Neural crest cell (in vitro differentiated cells): ENCODE data around the gene GRN. TPM values are rescaled to one million over a fixed set of nuclear protein-coding genes. Genes with fewer than 3 reads are reported as not detected.
A peak's percentile ranks its signal among the peaks of the same experiment; 100 is the strongest.

Experiments used
- DNase-seq: peaks from one replicate; pipeline ENCODE4 v3.0.0; 2021; ENCODE audit warnings: low read depth, mixed read lengths, low spot score
- H3K27ac Mint-ChIP-seq: one replicate; pipeline ENCODE4 v1.8.0; 2021; ENCODE audit warnings: mild to moderate bottlenecking, mixed read lengths; ENCODE audit not compliant: unreplicated experiment
- H3K27me3 Mint-ChIP-seq: 2 replicates; pipeline ENCODE4 v1.8.0; 2021; ENCODE audit warnings: low read depth, mild to moderate bottlenecking, mixed read lengths
- H3K36me3 Mint-ChIP-seq: 2 replicates; pipeline ENCODE4 v1.8.0; 2021; ENCODE audit warnings: low read depth, mild to moderate bottlenecking, mixed read lengths
- H3K4me1 Mint-ChIP-seq: 2 replicates; pipeline ENCODE4 v1.8.0; 2021; ENCODE audit warnings: mixed read lengths
- H3K4me3 Mint-ChIP-seq: one replicate; pipeline ENCODE4 v1.8.0; 2021; ENCODE audit warnings: mild to moderate bottlenecking, mixed read lengths
- H3K9me3 Mint-ChIP-seq: 2 replicates; pipeline ENCODE4 v1.8.0; 2021; ENCODE audit warnings: mixed read lengths
- CTCF ChIP-seq: fragments of 200-600 bp; sonication (generic); conservative IDR thresholded peaks from 2 replicates; pipeline ENCODE4 v1.5.0; 2021; ENCODE audit warnings: antibody characterized with exemption, mild to moderate bottlenecking
- total RNA-seq: library from RNA; stranded (reverse); gene quantifications from 2 replicates; pipeline ENCODE4 v1.2.1, GENCODE V29; 2021

GRN gene
- total RNA-seq, 1 donor from 2014 or later, result 70.0 TPM

DNA sequence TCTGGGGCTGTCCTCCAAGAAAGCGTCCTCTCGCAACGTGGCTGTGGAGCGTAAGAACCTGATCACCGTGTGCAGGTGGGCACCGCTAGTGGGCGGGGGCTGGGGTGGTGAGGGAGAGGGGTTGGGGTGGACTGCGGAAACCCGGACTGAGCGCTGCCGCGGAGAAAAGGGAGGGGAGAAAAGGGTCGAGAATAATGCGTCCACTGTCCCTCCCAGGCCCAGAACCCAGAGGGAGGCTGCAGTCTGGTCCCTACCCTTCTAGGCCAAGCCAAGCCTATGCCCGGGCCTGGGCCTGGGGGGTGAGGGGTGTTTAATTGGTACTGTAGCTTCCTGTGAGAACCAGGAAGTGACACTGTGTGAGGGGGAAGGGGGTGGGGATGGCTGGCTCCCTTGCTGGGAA, 36.2 kb upstream of the GRN start:
- DNase-seq, result no peak
- no peaks in the 10 kb centered on the region for H3K36me3 Mint-ChIP-seq
- peak overlapping the region; percentile 69 for H3K4me3 Mint-ChIP-seq
- H3K4me1 Mint-ChIP-seq, result peaks cover 18% of the 10 kb centered on the region
- no peaks in the 10 kb centered on the region for H3K9me3 Mint-ChIP-seq
- peaks cover 55% of the 10 kb centered on the region for H3K27me3 Mint-ChIP-seq
- H3K27ac Mint-ChIP-seq, result no peak overlapping the region
- TF ChIP-seq CTCF, result no peak

DNA sequence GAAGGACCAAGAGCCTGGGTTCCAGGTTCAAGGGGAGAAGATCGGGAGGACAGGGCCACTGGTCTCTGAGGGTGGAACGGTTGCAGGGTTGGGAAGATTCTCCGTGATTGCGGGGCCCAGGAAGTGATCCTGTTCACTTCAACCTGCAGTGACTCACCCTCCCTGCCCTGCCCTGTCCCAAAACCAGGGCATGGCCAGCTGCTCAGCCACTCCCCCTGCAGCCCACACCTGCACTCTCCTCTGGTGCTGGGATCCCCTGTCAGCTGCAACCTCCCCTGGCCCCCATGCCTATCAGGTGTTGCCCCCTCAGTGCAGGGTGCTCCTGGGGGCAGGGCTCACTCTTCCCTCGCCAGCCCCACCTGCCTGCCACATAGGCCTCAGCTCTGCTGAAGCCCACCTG, 35.6 kb upstream of the GRN start:
- Mint-ChIP-seq H3K36me3 (no peaks in the 10 kb centered on the region), H3K4me1 (peaks cover 22% of the 10 kb centered on the region), H3K4me3 (peak overlapping the region; percentile 69), H3K27ac (no peak overlapping the region), H3K9me3 (no peaks in the 10 kb centered on the region), H3K27me3 (peaks cover 57% of the 10 kb centered on the region)
- no peak for DNase-seq
- no peak for TF ChIP-seq CTCF

GRCh38 chr17:44310188-44310587, 34.9 kb upstream of the GRN start:
- no peak overlapping the region for H3K27ac Mint-ChIP-seq
- H3K4me1 Mint-ChIP-seq, result peaks cover 22% of the 10 kb centered on the region
- H3K36me3 Mint-ChIP-seq, result no peaks in the 10 kb centered on the region
- H3K9me3 Mint-ChIP-seq, result no peaks in the 10 kb centered on the region
- peaks cover 61% of the 10 kb centered on the region for H3K27me3 Mint-ChIP-seq
- H3K4me3 Mint-ChIP-seq, result peak overlapping the region; percentile 64
- no peak for TF ChIP-seq CTCF
- DNase-seq, result no peak

GRCh38 chr17:44310609-44311376, 34.3 kb upstream of the GRN start:
- Mint-ChIP-seq H3K27ac (no peak overlapping the region), H3K4me1 (peaks cover 25% of the 10 kb centered on the region), H3K4me3 (peak overlapping the region; percentile 64), H3K27me3 (peaks cover 63% of the 10 kb centered on the region), H3K36me3 (no peaks in the 10 kb centered on the region), H3K9me3 (no peaks in the 10 kb centered on the region)
- no peak for TF ChIP-seq CTCF
- DNase-seq, result no peak

- peaks cover 67% of the 10 kb centered on the region for H3K27me3 Mint-ChIP-seq
- no peak for TF ChIP-seq CTCF
- no peaks in the 10 kb centered on the region for H3K9me3 Mint-ChIP-seq
- no peak overlapping the region for H3K27ac Mint-ChIP-seq
- no peak for DNase-seq
- H3K4me3 Mint-ChIP-seq, result peak overlapping the region; percentile 13
- no peaks in the 10 kb centered on the region for H3K36me3 Mint-ChIP-seq
- H3K4me1 Mint-ChIP-seq, result peaks cover 31% of the 10 kb centered on the region
These were observed 33.4 kb upstream of the GRN start for GRCh38 chr17:44311562-44312181.
